Stimulated activated CD4-positive, alpha-beta T cell treated with anti-CD3 and anti-CD28 coated beads, Interleukin-15, amount 100 ng/mL, for 48 hours (primary cell): Measurements from ENCODE around the gene GINS2.

Experiments used
- DNase-seq, 2 donors: peaks; one replicate each; pipeline ENCODE4 v3.0.0-alpha.2; 2020; ENCODE audit warnings: low read depth in 2 of 2

The GINS2 gene

DNA sequence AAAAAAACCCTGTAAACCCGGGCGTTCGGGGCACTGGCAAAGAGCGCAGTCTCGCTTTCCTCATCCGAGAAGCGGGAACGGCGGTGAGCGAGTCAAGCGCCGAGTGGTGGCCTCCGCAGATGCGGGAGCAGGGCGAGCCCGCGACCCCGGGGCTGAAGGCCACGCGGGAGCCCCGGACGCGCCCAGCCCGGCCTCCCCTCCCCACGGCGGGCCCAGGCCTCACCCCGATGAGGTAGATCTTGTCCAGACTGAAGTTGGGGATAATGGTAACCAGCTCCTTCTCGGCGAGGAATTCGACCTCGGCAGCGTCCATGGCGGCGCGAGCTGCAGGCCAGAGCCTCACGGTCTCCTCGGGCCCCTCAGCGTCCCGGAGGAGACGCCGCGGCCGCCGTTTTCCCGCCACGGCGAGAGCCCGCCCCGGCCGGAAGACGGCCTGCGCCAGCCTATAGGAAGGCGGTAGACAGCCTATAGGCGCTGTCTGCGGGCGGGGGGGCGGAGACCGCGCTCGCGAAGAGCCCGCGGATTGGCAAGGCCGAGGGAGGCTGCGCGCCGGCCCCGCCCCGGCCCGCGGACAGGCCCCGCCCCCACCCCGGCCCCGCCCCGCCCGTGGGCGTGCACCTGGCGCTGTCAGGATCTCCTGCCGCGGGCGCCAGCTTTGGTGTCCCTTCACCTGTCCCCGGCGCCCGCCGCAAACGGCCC is at the start of gene GINS2:
TSS of gene GINS2 (minus strand) at position 369 of the 699 bp plus-strand sequence. CDS start at position 313, 56 bp downstream.
- peak; percentile 86 to 91 for DNase-seq

DNA sequence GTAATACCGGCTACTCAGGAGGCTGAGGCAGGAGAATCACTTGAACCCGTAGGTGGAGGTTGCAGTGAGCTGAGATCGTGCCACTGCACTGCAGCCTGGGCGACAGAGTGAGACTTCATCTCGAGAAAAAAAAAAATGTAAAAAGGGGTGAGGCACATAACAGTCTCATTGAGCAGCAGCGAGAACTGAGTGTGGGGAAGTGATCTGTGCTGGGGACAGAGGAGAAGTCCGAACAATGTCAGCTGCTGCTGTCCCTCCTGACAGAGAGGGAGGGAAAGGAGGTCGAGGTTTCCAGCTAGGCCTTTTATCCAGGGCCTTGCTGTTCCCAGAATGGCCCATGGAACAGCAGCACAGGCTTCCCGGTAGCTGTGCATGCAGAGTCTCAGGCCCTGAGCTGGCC is 48.2 kb upstream of the GINS2 start:
- no peak for DNase-seq

DNA sequence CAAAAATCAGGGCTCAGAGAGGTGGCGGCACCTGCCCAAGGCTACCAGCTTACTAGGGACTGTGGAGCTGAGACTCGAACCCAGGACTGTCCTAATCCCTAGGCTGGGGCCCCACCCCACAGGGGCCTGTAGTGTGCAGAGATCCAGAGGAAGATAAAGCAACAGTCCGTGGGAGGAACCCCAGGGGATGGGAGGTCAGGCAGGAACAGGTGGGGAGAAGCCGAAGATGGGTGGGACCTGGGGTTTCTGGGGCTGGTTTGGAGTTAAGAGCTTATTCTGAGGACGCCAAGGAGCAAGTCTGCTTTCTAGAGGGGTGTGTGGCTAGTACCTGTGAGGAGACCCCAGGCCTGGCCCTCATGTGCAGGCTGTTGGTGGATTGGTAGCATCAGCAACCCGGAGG is 47.2 kb upstream of the GINS2 start:
- DNase-seq, result no peak

DNA sequence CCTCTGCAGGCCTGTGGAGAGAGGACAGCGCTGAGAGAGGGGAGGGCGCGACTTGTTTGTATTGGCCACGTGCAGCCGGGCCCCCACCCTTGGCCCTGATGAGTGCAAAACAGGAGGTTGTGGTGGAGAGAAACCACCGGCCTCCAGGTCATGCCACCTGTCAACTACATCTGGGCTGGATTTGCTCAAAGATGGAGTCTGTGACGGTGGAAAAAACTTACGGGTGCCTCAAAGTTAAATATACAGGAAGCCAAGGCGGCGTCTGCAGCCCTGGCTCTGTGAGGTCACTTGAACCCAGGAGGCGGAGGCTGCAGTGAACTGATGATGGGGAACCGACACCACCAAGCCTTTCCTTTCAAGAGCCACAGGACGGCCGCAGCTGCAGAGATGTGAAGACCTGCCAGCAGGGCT is 46.5 kb upstream of the GINS2 start:
- no peak for DNase-seq

GRCh38 chr16:85734311-85735017 is 45.7 kb upstream of the GINS2 start:
- no peak for DNase-seq

DNA sequence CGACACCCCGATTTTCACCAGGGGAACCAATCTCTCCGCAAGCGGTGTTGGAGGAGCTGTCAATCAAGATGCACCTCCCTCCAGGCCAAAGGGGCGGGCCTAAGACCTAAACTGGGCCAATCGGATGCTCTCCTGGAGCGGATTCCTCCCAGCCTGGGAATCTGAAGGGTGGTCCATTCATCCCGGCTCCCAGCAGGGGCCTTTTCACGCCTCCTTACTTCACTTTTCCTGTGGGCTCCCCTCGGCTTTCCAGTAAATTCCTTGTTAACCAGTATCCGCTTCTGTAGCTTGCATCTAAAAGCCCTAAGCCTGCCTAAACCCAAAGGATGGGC is 45.1 kb upstream of the GINS2 start:
- no peak for DNase-seq

- no peak for DNase-seq
Measured at GRCh38 chr16:85733155-85733838, 44.5 kb upstream of the GINS2 start.

DNA sequence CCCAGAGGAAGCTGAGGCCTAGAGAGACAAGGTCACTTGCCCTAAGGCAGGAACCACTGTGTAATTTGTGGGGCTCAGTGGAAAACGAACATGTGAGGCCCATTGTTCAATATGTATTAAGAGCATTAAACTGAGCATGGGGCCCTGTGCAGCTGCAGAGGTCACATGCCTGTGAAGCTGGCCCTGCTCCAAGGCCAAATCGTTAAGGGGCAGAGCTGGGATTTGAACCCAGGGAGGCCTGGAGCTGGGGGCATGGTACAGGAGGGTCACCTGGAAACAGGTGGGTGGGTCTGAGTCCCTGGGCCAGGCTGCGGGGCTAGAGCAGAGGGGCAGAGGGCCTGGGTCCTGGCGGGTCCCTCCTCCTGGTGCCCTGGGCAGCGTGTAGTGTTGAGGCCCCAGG is 42.4 kb upstream of the GINS2 start:
- DNase-seq, result no peak

DNA sequence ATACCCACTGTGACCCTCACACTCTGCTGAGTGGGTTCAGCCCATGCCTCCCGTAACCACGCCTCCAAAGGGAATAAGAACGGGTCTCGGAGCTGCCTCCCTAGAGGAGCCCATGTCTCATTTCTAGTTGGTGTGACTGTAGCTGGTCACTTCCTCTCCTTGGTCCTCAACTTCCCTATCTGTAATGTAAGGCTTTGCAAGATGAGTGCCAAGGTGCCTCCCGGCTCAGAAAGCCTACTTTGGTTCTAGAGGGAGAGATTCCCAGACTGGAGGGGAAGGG is 41.4 kb upstream of the GINS2 start:
- DNase-seq, result no peak

DNA sequence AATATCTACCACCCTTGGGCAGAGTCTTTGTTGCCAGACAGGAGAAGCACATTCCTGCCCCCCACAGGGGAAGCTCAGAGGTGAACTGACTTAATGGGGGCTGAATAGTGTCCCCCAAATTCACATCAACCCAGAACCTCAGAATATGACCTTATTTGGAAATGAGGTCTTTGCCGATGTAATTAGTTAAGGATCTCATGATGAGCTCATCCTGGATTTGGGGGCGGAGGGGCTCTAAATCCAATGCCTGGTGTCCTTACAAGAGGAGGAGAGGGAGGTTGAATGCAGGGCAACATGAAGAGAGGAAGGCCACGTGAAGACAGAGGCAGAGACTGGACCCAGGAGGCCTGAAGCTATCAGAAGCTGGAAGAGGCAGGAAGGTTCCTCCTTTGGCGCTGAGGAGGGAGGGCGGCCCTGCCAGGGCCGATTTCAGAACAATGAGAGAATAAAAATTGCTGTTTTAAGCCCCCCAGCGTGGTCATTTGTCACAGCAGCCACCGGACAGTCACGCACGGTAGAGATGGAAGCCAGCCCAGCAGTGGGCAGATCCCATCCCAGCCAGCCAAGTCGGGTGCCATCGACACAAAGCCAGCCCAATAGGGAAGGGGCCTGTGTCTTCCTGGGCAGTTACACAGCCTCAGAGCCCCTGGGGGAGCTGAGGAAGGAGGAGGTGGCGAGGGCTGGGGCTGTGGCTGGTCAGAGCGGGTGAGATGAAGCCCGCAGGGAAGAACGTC is 40.9 kb upstream of the GINS2 start:
- DNase-seq, result no peak

- no peak for DNase-seq
Measured at GRCh38 chr16:85728879-85729278, 40.1 kb upstream of the GINS2 start.

- DNase-seq, result no peak
Measured at GRCh38 chr16:85724936-85725335, 36.2 kb upstream of the GINS2 start.

- no peak for DNase-seq
Measured at GRCh38 chr16:85724126-85724879, 35.5 kb upstream of the GINS2 start.

DNA sequence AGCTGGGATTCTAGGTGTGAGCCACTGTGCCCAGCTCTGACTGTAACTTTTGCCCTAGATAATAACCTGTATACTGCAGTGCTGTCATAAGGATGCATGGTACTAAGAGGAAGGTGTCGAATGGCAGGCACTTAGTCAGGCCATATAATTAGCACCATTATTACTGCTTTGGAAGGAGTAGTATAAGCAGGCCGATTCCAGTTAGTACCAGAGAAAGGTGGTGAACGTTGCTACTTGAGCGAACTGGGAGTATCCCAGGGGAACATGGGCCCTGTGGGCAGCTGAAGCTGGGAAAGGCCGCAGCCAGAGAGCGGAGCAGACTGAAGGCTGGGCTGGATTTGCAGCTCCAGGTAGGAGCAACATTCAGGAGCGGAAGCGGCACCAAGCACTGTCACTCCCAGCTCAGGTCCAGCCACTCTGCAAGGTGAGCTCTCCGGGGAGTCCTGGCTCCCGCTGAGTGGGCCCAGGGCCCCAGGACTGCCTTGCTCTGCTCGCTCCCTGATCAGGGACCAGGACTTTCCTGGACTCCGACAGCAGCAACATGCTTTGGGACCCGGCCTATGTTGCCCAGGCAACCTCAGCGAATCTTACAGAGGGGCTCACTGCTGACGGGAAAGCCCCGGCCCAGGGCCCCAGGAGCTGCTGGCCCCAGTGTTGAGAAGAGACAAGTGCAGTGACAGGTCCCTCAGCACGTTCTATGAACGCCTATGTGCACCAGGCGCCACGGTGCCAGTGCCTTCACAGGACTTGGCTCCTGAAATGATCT is 33.6 kb upstream of the GINS2 start:
- DNase-seq, result no peak

- DNase-seq, result no peak
Measured at GRCh38 chr16:85720302-85720637, 31.5 kb upstream of the GINS2 start.

GRCh38 chr16:85719605-85720301 is 31.0 kb upstream of the GINS2 start:
- no peak for DNase-seq

DNA sequence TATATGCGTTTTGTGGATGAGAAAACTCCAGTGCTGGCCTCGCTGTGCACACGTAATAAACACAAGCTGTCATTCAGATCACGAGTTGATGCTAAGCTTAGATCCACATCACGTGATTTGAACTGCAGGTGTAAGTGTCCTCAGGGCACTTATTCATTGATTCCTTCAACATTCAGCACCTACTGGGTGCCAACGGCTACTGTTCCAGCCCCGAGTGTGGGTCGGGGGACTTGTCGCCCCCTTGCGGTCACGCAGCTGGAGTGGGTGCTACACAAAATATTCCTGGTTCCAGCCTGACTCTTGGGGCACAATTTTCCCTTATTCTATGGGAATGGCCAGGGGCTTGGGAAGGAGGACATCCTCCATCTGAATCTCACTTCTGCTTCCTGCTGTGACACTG is 29.9 kb upstream of the GINS2 start:
- DNase-seq, result no peak

- no peak for DNase-seq
Measured at GRCh38 chr16:85718153-85718477, 29.4 kb upstream of the GINS2 start.

GRCh38 chr16:85717393-85718152 is 28.8 kb upstream of the GINS2 start:
- peak; percentile 33 to 51 for DNase-seq

- DNase-seq, result no peak
Measured at GRCh38 chr16:85716680-85717038, 27.9 kb upstream of the GINS2 start.
